ENCODE data around the gene CTNNA1.

The CTNNA1 gene

DNA sequence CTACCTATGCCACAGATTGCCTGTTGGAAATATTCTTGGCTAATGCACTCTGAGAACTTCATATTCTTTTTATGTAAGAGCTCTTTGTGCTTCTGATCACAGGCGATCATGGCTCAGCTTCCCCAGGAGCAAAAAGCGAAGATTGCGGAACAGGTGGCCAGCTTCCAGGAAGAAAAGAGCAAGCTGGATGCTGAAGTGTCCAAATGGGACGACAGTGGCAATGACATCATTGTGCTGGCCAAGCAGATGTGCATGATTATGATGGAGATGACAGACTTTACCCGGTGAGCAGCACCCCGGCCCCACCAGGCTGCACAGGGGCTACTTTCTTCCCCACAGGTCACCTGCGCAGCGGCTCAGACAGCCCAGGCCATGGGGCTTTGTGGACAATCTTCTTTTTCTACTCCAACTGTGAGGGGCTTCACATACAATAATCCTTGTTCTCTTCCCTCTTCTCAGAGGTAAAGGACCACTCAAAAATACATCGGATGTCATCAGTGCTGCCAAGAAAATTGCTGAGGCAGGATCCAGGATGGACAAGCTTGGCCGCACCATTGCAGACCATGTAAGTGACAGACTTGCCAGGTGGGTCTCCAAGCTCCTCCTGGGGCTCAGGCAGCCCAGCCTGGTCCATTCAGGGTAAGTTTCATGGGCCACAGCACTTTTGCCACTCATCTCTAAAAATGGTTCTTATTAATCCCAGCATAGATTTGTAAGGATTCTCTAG lies 177.3 kb downstream of the CTNNA1 start:
- DNase-seq (ENCODE audit: low spot score), result no peak

DNA sequence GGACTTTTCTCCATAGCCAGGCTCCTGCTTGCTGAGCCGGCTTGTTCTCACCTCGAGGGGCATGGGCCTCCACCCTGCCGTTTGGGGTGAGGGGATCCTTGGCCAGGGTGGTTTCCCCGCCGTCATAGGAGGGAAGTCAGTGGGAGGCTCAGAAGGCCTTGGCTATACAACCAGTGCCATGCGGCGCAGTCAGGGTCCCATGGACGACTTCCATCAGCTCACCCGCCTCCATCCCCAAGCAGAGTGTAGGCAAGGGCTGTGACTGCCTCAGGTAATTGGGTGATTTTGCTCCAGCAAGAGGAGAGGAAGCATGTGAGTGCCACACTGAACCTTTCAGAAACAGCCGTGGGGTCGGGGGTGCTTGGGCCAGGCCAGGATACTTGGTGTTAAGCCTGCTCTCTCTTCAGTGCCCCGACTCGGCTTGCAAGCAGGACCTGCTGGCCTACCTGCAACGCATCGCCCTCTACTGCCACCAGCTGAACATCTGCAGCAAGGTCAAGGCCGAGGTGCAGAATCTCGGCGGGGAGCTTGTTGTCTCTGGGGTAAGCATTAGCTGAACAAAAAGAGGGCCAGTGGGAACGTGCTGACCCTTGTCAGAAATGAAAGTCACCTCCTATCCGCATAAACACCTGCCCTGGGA lies 179.1 kb downstream of the CTNNA1 start:
- DNase-seq (ENCODE audit: low spot score), result no peak

DNA sequence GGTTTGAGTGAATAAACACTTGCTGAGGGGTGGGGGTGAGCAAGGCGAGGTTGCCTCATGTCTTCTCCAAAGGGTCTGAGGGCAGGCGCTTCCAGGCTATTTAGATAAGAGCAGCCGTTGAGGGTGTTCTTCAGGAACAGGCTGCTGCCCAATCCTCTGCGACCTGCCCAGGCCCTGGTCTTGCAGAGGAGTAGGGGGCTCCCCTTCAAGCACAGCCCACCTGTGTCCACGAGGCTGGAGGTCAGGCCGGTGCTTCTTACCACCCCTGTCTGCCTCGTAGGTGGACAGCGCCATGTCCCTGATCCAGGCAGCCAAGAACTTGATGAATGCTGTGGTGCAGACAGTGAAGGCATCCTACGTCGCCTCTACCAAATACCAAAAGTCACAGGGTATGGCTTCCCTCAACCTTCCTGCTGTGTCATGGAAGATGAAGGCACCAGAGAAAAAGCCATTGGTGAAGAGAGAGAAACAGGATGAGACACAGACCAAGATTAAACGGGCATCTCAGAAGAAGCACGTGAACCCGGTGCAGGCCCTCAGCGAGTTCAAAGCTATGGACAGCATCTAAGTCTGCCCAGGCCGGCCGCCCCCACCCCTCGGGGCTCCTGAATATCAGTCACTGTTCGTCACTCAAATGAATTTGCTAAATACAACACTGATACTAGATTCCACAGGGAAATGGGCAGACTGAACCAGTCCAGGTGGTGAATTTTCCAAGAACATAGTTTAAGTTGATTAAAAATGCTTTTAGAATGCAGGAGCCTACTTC lies 180.5 kb downstream of the CTNNA1 start:
- DNase-seq (ENCODE audit: low spot score), result no peak

DNA sequence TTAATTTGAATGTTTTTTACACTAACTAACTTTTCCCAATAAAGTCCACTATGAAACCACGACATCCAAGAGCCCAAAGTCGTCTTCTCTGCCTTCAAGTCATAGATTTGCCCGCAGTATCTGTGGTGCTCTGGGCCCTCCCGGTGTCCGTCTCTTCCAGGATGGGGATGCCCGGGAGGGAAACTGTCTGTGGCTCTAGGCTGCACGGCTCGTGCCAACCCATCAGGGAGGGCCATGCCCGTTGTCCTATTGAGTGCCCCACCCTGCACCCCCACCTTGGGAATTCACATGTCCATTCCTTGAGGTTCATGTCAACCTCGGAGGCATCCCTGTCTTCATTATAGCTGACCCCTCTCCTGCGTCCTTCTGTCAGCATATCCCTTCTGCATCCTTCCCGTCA lies 181.7 kb downstream of the CTNNA1 start:
- no peak for DNase-seq (ENCODE audit: low spot score)

DNA sequence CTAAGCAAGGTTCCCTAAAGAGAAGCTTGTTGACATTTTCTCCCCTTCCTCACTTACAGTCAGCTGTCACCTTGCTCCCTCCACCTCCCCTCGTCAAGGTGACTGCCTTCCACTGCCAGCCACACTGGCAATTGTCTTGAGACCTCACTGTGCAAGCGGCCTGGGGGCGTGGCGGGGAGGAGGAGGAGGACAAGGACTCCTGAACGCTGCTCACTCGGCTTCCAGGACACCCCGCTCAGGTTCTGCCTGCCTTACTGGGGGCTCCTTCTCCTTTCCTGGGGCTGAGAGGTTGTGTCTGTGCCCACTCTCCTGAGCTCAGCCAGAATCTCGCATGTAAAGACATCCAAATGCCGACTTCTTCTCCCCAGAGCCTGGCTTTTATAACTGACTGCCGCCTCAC lies 182.2 kb downstream of the CTNNA1 start:
- no peak for DNase-seq (ENCODE audit: low spot score)

DNA sequence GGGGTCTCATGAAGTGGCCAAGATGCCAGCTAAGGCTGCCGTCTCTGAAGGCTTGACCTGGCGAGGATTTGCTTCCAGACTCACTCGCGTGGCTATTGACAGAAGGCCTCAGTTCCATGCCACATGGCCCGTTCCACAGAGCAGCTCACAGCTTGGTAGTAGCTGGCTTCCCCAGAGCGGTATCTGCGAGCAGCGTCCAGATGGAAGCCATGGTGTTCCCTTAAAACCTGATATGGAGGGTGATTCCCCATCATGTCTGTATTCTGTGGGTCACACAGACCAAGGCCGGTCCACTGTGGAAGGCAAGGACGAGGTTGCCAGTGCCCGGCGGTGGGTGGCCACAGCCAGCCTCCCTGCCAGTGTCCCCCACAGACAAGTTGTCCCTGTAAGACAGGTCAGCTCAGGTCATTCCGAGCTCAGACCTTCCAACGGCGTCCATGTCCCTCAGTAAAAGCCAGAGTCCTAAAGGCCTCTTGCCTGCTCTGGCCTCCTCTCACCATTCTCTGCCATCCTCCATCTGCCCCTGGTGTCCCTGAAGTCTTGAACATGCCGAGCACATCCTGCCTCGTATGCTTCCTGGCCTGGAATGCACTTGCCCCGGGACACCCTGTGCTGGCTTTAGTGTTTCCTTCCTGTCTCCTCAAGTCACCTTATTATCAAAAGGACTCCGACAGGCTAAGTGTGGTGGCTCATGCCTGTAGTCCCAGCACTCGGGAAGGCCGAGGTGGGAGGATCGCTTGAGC lies 183.2 kb downstream of the CTNNA1 start:
- no peak for DNase-seq (ENCODE audit: low spot score)

DNA sequence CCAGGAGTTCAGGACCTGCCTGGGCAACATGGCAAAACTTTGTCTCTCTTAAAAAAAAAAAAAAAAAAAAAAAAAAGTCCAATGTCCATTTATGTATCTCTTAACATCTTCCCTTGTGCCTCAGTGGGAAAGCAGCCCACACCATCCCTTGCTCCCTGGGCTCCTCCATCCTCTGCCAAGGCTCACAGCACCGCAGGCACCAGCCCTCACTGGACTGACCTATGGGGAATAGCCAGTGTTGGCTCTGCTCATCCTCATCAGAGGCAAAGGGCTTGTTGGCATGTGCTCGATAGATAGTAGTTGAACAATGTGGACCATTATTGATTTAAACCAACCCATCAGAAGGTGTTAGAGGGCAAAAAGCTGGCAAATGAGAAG lies 183.7 kb downstream of the CTNNA1 start:
- no peak for DNase-seq (ENCODE audit: low spot score)

DNA sequence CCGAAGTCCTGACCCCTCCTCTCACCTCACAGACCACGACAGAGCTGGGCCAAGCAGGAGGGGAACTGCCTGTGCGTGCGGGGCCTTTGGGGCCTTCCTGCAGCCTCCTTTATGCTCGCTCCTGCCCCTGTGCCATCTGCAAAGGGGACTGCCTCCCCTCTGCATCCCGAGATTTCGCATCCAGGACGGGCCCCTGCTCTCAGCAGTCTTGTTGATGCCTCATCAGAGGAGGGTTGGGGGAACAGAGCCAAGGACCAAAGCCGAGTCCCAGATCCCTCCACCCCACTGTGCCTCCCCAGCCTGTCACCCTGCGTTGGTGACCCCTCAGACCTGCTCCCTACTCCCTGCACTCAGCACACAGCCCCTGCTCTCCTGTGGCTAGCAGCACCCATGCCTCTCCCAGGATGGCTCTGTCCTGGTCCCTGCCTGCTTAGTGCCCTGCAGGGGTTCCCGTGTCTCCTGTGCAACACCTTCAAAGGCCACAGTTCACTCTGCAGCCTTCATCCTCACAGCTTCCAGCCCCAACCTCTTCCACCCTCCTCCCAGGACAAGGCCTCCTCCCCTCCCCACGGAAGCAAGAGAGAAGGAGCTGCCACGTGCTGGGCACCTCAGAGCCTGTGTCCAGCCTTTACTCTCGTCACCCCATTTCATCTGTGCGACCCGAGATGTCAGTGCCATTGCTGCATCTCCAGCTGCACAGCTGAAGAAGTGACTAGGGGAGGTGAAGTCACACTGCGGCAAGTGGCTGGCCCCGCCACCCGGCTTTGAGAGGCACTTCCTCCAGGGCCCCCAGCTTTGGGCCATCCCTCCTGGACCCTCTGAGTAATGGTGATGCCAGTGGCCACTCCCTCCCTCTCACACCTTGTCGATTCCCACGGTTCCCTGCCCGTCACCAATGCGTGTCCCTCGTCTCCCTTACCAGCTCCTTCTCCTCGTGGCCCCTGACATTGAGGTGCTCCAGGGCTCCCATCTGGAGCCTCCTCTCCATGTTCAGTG lies 184.5 kb downstream of the CTNNA1 start:
- no peak for DNase-seq (ENCODE audit: low spot score)

DNA sequence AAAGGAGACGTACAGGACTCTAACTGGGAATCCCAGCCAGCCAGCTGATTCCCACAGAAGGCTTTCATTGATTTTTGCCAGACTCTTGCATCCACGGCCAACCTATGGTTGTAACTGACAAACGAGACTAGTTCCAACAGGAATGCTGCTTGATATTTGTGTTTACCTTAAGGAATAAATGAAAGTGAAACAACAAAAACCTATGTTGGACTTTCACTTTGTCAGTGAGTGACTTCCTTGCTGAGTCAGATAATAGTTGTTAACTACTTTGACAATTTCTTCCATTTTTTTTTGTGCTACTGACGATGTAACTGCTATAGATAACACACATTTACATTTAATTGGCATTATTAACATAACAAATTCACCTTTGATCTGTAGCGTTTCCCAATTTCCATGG lies 185.3 kb downstream of the CTNNA1 start:
- no peak for DNase-seq (ENCODE audit: low spot score)

DNA sequence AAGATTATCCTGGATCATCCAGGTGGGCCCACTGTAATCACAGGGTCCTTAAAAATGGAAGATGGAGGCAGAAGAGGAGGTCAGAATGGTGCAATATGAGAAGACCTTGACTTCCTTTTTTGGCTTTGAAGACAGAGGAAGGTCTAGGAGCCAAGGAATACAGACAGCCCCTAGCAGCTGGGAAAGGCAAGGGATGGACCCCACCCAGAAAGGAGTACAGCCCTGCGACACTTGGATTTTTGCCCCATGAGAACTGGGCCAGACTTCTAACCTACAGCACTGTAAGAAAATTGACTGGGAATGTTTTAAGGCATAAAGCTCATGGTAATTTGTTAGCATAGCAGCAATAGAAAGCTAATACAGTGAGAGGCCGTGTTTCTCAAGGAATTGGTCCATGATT lies 188.8 kb downstream of the CTNNA1 start:
- DNase-seq (ENCODE audit: low spot score), result no peak

DNA sequence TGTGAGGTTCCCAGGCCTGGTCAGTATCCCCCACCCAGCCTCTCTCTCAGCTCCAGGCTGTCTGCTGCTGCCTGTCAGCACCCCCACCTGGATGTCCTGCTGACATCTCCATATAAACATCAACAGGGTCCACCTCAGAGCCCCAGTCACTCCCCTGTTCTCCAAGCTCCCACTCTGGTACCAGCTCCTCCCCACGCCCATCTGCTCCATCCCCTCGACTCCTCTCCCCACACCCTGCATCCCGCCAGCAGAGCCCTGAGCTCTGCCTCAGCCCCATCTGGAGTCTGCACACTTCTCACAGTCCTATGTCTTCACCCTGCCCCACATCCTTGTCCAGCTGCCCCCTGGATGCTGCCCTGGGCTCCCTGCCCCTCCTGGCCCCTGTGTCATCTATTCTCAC lies 189.6 kb downstream of the CTNNA1 start:
- DNase-seq (ENCODE audit: low spot score), result no peak

DNA sequence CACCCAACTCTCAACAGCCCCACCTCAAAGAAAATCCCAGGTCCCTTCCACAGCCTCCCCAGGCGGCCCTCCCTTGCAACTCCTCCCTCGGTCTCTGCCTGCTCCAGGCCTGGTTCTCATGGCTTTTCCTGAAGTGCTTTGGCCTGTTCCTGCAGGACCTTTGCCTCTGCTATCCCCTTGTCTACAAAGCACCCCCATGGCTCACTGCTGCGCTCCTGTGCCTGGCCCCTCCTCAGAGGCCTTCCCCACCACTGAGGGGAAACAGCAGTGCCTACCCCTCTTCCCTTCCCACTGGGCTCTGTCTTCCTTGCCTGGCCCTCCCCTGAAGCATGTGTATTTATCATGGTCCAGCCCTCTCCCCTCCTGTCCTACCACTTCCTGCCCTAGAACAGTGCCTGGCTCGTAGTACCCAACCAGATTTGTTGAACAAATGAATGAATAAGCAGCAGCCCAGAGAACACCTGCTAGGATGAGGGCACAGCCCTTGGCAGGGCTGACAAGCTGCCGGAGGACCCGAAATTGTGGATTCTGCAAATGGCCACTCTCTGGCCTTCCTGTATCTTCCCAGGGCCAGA lies 190.5 kb downstream of the CTNNA1 start:
- no peak for DNase-seq (ENCODE audit: low spot score)

DNA sequence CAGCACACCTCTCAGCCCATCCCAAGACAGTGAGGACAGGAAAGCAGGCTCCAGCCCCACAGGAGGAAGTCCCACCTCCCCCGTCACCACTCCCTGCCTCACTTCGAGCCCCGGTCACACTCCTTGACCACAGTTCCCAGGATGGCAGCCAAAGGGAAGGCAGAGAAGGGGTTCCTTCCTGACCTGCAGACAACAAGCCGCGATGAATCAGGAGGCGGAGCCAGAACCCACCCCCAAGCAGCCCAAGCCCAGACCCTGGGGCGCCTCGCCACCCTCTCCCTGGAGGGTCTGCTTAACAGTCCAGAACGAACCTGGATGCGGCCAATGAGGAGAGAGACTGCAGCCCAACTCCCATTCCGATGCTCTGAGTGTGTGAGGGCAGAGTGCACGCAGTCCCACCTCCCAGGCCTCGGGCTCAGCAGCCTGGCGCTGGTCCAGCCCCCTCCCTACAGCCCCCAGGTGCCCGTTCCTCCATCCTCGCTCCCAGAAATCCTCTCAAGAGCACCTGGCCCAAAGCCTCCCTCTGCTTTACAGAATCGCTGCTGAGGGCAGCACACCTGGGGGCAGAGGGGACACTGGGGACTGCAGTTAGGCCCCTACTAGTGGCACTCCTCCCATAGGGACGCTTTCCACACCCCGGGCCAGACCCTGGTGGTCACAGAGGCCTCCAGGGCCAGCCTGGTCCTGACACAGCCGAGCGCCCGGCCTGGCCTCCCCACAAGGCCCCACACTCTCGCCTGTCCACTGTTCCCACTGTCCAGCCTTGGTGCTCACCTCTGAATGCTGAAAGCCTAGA lies 191.5 kb downstream of the CTNNA1 start:
- no peak for DNase-seq (ENCODE audit: low spot score)

DNA sequence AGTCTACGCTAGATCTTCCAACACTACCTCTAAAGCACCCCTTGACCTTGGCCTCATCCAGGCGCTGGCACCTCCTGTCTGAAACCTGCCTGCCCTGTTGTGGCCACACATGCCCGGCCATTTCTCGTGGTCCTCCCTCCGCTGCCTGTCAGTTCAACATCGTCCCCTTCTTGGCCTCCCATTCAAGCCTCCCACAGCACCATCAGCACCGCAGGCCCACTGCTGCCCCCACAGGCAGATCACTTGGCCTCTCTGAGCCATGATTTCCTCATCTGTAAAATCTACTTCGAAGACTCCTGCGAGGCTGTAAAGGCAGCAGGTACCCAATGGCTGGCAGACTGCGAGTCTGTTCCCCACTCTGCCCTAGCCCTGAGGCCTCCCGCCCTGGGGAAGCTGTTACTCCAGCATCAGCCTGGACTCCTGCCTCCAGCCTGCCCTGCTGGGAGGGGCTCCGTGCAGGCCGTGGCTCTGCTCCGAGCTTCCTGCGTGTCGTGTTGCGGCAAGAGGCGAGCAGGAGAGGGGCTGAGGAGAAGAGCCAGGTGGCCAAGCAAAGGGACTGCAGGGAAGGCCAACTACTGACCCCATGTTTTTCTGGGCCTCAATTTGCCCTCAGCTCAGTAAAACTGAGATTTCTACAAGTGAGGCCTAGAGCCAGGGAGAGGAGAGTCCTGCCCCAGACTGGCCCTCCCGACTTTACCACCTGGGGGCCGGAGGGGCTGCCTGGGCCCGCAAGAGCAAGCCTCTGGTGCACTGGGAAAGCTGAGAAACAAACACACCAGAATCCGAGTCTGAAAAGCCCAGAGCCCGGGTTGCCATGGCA lies 192.4 kb downstream of the CTNNA1 start:
- no peak for DNase-seq (ENCODE audit: low spot score)

DNA sequence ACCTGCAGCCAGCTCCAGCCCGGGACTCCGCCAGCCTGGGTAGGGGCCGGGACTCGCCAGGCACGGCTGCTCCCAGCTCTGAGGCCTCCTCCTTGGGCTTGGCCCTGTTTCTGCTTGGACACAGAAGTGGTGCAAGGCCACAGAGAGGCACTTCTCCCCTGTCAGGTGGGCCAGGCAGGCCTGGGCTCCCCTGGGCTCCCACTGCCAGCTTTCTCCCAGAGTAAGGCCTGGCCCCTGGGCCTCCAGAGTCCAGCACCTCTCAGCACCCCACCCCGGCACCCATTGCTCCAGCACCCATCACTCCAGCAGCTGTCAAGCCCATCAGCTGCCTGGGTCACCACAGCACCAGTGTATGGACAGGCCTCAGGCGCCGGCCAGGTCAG lies 193.0 kb downstream of the CTNNA1 start:
- no peak for DNase-seq (ENCODE audit: low spot score)

DNA sequence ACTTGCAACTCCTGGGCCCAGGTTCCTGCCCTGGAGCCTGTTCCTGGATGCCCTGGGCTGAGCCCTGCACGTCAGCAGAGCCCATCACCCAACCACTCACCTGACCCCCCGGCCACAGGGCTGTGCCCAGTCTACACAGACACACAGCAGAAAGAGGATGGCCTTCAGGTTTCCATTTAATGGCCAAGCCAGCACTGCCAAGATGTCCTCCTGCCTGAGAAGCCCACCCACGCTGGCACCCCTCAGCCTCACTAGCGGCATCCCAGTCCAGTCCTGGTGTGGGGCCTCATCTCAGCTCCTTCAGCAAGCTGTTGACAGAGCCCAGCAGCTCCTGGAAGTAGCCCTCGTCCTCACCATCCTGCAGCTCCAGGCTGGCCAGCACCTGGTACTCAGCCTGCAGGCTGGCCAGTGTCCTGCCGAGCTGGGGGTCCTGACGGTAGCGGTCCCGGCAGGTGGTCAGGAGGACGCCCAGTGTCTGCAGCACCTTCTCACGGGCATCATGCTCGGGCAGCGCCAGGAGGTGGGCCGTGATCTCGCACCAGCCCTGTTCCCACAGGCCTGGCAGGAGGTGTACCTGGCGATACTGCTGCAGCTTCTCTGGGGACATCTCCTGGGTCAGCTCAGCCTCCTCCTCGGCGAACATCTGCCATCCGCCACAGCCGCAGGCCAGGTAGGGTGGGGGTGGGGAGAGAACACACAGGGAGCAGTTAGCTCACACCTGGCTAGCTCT lies 193.8 kb downstream of the CTNNA1 start:
- DNase-seq (ENCODE audit: low spot score), result no peak

DNA sequence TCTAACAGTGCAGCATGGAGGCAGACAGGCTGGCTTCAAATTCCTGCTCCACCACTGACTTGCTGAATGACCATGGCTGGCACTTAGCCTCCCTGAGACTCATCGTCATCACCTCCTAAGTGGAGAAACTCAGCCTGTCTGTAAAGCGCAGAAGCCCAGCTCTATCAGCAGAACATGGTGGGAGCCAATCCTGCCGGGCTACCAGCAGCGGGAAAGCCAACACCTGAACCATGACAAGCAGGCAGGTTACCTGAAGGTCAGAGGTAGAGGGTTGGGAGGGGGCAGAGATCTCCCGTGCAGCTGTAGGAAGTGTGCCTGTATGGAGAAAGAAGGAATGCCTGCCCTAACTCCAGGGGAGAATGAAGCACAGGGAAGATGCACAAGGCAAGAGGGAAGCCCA lies 194.6 kb downstream of the CTNNA1 start:
- no peak for DNase-seq (ENCODE audit: low spot score)

DNA sequence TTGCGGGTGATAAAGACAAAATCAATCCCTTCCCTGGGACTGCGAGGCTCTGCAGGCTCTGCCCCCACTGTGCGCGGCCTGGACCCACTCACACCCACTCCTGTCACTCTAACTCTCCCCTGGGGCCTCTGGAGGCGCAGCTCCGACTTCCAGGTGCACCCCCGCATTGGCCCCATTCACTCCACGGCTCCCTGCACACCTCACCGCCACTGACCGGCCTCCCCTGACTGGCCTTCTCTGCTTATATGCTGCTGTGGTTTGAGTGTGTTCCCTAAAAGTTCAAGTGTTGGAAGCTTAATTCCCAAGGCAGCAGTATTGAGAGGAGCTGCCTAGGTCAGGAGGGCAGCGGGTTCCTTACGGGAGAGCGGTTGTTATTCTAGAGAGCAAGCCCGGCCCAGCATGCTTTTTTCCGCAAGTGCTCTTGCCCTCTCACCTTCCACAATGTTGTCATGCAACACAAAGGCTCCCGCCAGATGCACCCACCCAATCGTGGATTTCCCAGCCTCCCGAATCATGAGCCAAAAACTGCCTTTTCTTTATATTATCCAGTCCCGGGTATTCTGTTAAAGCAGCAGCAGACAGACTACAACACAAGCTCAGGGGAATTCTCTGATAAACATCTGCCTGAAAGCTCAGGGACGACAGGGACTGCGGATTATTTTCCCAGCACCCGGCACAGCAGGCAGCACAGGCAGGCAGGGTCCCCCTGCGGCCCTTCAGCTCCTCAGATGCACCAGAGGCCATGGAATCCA lies 195.4 kb downstream of the CTNNA1 start:
- DNase-seq (ENCODE audit: low spot score), result no peak

Measured in RKO (cell line).